RPMI8226 (cell line): ENCODE results near the gene COL19A1.

Experiments
- DNase-seq: peaks from one replicate; pipeline ENCODE4 v3.0.0-alpha.2; 2015

COL19A1 gene

DNA sequence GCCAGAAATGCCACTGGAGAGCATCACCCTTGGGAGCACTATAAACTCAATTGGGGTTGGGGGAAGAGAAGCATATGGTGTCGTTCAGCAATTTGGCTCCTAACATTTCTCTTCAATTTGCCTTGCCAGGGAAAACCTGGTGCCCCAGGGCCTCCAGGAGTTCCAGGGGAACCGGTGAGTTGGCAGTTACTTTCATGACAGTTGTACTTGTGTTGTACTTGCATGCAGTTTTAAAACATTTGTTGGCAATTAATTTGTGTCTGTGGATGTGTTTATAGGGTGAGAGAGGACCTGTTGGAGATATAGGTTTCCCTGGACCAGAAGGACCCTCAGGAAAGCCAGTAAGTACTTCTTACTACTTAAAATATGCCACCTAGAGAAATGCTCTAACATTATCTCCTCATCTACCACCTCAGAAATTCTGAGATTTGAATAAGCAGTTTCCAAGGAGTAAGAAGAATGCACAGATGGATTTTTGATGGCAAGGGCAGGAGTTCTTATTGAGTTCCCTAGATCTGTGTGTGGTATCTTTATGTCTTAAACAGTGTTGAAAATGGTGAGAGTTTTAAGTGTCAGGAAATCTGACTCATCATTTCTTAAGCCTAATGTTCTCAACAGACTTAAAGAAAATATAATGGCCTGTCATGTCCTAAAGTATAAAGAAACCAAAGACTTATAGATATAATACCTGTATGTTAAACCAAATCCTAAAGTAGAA is 314.0 kb downstream of the COL19A1 start:
- no peak for DNase-seq

DNA sequence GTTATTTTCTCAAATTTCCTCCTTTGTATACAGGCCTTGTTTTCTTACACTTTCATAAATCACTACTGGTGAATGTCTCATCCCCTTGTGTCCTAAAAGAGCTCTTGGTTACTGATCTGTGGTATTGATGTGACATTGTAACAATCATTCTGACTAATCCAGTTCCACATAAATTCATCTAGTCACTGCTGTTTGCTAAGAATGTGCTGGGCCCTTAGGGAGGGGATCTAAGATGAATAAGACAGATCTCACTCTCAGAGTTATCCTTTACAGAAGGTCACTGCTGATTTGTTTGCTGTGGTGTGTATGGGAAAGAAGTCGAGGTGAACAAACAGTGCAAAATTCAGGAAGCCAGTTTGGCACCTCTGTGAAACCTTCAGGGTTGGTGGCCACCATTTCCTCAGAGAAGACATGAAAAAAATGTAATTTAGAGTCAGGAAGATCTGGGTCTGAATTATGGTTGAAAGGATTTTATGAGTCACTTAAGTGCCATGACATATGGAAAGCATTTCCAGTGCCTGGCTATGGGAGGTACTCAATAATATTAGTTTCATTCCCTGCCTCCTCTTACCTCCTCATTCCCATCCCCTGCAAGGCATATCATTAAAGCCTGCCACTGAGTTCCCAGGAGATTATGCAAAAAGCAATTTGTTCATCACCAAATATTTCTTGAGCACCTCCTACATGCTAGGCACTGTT is 314.7 kb downstream of the COL19A1 start:
- no peak for DNase-seq

DNA sequence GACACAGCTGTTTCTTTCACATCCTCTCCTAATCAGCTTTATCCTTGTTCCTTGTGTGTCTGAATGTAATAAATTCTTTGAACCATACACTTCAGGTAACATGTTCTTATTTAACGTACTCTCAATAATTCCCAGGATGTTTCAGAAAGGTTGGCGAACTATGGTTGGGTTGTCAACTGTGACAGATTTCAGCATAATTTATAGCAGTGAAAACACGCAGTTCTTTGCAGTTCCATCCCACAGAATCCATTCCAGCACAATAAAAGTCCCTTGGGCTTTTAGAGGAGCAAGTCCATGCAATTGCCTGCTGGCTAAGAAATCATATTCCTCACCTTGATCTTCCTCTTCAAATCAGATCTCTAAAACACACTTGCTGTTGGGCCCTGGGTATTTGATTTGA is 317.2 kb downstream of the COL19A1 start:
- DNase-seq = no peak

DNA sequence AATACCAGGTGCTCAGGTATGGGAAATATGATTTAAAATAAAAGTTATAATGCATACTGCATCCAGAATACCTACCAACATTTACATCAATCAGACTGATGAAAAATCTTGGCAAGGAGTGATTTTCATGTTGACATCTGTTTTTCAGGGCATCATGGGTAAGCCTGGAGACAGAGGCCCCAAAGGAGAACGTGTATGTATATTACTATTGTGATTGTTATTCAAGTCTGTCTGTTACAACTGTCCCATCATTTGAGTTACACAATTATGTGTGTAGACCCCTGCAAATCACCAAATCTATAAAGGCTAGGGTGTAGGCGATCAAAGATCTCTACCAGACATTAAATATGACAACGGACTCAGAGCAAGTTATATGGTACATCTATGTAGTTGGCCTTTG is 318.4 kb downstream of the COL19A1 start:
- DNase-seq = no peak

DNA sequence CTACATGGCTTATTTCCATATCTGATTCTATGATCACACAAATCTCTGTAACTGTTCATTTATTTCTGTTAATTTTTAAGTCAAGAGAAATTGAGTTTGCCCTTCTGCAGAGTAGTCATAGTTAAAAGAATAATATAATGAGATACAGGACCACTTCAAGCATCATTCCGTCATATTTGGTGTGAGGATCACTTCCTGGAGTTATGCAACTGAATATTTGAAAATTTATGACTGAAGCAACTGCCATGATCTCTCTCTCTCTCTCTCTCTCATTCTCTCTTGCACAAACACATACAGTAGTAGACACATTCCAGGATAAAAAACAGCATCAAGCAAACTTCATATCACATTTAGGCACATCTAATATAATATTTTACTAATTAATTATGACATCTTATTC is 320.1 kb downstream of the COL19A1 start:
- DNase-seq = no peak

DNA sequence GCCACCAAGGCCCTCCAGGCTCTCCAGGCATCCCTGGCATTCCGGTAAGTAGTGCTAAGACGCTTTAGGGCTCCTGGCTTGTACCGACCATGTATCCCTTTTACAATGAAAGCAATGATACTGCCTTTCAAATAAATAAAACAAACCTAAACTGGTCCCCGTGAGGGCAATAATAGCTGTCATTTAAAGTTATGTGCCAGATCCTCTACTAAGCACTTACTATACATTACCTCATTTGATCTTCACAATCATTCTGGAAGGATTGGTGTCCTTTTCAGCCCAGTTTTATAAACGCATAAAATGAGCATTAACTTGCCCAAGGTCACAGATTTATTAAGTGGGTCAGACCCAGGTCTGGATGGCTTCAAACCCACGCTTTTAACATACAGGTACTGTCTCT is 321.8 kb downstream of the COL19A1 start:
- no peak for DNase-seq

DNA sequence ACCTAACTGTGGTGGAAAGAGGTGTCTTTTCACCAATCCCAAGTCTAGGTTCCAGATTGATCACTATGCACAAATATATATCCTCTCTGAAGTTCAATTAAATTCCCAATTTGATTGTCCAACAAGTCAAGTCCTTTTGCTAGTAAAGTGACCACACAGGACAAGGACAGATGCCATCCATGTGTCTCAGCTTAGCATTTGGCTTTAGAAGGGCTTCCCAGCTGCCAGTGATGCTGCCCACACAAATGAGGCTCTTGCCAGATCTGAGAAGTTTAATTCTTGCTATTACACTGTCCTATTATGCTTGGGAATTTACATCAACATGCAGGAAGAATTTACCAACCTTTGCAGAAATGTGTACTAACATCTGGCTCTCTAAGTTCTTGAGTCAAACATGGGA is 328.1 kb downstream of the COL19A1 start:
- no peak for DNase-seq

DNA sequence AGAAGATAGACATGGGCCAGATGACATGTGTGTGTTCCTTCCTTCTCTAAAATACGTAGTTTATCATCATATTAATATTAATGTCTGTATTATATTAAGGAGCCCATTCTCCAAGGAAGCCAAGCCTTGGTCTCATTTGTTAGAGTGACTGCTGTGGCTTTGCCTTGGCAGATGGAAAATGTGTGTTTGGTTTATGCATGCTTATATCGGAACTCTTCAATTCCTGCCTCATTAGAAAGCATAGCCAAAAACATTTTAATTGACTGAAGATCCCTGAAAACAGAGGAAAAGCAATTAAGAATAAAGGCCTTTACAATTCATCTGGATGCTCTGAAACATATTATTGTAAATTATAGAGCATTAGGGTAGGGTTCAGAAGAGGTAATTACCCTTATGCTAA is 330.2 kb downstream of the COL19A1 start:
- no peak for DNase-seq

DNA sequence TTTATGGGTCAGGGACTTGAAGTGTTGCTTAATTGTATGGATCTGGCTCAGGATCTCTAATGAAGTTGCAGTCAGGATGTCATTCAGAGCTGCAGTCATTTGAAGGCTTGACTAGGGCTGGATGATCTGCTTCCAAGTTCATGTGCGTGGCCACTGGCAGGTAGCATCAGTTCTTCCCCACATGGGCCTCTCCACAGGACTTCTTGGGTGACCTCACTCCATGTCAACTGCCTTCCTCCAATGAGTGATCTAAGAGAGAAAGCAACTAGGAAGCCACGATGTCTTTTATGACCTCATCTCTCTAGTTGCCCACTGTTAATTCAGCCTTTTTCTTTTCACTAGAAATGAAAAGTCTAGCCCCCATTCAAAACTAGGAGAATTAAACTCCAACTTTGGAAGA is 332.4 kb downstream of the COL19A1 start:
- no peak for DNase-seq

DNA sequence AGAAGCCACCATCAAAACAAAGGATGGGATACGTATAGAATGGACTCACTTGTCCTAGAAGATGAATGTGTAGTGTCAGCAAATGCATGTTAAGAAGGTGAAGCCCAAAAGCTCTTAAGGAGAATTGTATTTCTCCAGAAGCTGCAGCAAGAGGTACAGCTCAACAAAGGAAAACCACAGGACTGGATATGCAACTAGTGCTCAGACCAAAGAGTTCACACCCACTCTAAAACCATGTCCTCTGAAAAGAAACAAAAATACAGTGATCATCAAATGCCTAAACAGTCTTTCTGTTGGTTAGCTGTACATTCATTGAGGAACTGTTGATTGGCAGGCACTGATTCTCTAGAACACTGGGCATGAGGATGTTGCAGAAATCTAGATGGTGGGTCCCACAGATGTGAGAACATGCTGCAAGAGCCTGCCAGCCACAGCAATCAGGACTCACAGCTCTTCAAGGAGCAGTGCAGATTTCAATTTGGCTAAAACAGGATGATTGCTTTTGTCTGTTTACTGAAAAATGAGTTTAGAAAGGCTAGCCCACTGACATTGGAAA is 342.0 kb downstream of the COL19A1 start:
- no peak for DNase-seq

DNA sequence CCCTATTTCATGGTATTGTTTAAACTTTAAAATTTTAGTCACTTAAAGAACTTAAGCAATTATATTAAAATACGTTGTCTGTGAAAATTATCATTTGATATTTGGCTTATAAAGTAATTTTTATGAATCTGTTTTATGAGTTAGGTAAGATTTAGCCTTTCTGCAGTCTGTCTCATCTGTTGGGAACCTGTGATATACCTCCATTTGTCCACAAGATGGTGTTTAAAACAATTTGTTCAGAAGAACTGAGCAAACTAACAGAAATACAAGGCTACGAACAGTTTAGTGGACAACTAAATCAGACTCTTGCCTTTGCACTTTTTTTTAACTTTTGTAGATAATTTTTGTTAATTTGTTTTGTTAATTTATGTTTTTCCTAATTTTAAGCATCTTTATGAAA is 344.1 kb downstream of the COL19A1 start:
- DNase-seq = peak; percentile 17

DNA sequence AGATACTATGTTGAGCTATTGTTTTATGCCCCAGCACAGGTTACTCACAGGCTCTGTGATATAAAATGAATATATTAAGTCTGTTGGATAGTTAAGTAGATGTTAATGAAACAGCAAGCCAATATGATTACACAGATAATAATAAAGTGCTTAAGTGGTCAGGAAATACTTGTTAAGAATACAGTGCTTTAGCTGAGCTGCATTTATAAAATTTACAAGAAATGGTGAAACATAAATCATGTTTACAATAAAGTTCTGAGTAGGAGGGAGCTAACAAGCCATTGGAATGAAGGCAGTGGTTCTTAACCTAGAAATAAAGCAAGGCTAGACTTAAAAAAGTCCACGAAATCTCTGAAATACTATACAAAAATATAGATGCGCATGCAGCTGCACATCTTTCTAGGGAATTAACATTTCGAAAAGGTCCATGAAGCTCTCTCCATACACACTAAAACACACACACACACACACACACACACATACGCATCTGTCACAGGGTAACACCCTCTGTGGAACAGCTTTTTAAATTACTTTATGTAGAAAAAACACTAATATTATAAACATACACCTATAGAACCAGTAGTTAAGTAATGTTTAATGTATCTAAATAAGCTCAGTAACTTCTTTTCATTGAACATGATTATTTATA is 349.2 kb downstream of the COL19A1 start:
- no peak for DNase-seq

DNA sequence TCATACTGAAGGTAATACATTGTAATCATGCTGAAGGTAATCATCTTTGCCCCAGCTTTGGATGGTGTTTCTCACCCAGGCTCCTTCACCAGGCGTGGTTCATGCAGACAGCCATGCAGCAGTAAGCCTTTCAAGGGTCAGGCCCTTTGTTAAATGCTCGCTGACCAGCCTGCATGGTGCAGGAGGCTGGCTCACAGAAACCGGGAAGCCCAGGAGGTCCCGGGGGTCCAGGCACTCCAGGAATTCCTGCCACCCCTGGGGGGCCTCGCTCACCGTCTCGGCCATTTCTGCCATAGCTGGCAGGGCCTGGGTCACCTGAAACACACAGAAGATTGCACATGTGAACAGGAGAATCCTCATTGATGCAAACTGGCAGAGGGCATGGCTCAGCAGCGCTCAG is 350.4 kb downstream of the COL19A1 start:
- DNase-seq = no peak

DNA sequence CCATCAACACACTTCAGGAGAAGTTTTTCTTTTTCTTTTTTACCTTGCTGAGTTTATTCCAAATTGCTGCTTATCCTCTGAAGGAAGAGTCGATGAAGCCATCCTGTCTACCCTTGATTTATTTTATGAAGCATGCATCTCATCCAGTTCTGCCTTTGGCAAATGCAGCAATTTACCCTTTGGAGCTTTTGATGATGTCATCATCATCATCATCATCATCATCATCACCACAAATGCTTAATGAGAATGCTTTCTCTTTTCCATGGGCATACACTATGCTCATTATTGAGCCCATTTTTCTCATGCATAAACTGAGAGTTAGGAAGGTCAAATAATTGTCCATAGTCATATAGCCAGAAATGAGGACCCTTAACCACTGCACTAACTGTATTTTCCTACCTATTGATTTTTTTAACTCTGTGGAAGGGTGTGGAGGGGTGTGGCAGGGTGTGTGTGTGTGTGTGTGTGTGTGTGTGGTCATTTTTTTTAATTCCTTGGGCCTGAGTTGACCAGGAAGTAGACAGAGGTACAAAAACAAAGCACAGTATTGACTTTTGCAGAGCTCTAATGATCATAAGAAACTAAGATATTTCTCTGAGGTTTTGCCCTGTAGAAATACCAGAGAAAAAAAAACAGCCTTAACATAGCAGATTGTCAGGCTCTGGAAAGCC is 353.7 kb downstream of the COL19A1 start:
- no peak for DNase-seq

DNA sequence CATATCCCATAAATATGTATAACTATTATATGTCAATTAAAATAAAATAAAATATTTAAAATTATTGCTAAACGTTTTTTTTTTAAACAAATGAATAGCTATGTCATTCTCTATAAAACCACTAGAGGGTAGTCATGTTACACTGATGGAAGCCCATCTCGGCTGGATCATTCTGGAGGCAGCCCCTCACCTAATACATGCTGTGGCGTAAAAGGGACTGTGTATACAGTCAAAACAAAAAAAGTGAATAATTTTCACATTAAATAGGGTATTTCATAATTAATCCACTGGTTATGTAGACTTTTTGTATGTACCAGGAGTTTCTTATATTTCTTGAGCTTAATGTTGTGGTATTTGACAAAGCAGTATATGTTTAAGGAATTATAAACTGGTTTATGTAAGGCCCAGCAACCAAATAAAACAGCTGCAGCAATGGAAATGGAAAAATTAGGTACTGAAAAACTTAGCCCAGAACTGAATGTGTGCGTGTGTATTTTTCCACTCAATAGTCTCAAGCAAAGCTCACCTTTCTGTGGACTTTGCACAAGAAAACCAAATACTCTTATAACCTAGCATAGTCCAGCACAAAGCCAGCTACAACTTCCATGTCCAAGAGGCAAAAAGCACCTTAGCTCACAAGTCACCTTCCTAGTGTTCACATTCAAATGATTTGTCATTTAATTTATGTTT is 354.8 kb downstream of the COL19A1 start:
- peak; percentile 36 for DNase-seq

DNA sequence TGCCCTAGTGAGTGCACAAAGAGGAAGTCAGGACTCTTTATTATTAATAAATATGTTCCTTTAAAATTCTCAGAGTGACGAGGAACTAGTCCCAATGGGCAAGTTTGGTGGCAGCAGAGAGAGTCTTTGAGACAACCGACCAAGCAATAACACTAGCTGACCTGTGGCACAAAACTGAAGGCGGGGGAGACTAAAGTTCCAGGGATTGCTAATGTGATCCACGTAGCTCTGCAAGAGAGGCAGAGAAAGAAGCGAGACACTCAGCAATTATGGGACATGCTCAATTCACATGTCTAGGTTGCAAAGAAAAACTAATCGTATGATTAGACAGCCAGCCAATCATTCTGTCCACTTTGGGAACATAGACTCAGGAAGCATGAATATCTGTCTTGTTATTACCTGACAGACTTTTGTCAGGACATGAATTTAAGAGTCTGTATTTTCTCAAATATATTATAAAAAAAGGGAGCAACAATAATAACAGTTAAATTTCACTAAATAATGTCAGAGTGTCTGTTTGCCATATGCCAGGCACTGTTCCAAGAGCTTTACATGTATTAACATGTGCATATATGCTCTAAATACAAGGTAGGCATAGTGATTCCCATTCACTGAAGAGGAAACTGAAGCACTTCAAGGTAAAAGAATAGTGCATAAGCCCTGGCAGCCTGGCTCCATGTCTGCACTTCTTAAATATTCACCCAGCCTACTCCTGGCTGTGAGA is 355.5 kb downstream of the COL19A1 start:
- no peak for DNase-seq

DNA sequence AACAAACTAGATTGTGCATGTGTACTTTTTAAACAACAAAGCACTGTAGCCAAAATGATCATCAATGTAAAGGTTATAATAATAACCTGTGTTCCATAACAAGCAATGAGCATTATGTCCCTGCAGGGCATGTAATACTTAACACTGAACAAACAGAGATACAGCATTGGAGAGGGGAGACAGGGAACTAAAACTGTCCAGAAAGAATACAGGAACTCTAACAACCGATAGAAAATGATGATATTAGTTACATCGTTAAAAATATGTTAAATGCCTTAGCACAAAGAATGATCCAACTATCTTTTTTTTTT is 356.0 kb downstream of the COL19A1 start:
- no peak for DNase-seq

DNA sequence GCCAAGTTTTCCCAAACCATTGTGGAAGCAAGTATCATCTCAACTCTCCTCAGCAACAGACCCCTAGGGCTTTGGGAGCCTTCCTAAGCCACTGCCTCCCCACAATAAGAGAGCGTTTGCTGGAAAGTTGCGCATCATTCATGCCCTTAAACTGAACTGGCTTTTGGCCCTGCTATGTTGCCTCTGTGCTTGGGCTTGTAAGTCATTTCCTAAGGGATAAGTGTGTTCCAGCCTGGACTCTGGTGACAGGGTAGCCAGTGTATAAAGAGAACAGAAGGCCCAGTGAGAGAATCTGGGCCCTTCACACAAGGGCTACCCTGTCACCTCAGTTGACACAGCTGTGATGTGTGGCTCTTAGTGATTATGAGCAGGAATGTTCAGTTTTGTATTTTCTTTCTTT is 358.7 kb downstream of the COL19A1 start:
- DNase-seq = no peak

DNA sequence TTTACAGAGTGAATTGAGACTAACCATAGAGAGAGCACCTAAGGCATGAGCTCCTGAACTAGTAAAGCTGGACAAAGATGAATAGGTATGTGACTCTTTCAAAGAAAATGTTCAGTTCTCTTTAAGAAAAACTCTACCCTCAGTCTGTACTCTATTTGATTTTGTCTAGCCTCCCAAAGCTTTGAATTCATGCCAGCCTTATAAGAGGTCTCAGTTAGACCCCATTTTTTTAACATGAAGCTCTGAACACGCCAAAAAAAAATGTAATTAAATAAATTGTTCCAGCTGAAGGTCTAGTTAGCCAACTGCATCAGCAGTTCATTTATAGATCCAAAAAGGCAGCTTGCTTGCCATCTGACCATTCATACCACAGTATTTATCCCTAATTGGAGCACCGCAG is 365.0 kb downstream of the COL19A1 start:
- DNase-seq = no peak

DNA sequence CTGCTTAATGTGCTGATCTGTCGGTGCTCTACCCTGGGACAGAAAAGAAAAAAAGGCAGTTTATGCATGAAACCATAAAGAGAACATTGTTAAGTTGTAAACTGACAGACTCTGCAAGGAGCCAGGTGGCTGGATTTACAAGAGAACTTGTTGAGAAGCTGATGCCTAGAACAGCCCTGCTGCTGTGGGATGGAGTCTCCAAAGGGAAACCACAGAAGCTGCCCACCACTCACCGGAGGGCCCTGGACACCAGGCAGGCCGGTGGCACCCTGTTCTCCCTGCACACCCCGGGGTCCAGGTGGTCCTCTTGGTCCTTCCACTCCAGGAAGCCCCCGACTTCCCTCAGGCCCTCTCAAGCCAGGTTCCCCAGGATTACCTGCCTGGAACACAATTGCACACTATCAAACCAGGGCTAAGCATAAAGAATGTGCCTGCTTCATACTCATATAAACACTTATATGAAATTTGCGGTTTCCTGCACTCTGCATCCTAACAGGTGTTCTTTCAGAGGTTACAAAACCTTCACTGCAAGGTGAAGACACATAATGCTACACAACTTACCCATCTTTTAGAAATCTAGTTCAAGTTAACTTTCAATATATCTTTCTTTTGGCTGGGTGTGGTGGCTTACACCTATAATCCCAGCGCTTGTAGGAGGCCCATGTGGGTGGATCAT is 368.3 kb downstream of the COL19A1 start:
- DNase-seq = no peak

DNA sequence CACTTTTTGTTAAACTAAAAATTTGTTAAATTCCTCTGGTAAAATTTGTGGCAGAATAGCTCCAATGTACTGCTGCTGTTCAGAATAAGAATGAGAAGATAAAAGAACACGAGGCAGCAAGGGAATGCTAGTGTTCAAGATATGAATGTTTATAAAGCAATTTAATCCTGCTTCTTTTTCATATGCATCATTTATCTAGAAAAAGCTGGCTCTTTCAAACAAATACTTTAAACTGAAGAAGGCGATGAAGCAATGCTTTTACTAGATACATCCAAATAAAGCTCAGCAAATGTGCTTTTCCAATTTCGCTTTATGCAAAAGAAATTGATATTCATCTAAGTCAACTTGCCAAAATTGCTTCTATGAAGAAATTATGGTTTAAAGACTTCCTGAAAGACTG is 370.0 kb downstream of the COL19A1 start:
- no peak for DNase-seq

DNA sequence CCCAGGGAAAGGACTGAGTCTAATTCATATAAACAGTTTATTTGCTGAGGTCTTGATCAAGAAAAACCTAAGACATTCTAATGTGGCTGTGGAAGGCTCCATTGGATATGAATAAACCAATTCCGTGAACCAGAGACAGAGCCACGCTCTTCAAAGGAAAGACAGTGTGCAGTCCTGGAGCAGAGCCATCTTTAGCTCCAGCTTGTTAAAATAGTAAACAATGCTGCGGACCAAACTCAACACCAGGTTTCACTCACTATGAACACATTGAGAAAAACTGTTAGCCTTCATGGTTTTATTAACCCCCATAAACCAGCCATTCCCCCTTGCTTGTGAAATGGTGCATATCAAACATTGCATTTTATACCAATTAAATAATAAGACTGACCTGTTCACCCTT is 374.7 kb downstream of the COL19A1 start:
- DNase-seq = no peak
